Upper lobe of left lung (tissue), 4 donors: Measurements from ENCODE around the gene LHFPL2.

Experiments
- EP300 ChIP-seq, 4 donors: sonication (generic); formaldehyde crosslinking; IDR thresholded peaks; one replicate each; pipeline ENCODE4 v1.5.1; 2017; ENCODE audit warnings: antibody characterized with exemption in 4 of 4, control low read depth in 2 of 4
- POLR2A ChIP-seq, 4 donors: fragments of 450-650 bp; IDR thresholded peaks; one replicate each; pipeline ENCODE4 v1.5.1; 2016 to 2017; ENCODE audit warnings: antibody characterized with exemption in 4 of 4, mild to moderate bottlenecking in 2 of 4
- POLR2AphosphoS5 ChIP-seq, 2 donors: sonication (generic); formaldehyde crosslinking; IDR thresholded peaks; one replicate each; pipeline ENCODE4 v1.5.1; 2017; ENCODE audit warnings: antibody characterized with exemption in 2 of 2
- TF ChIP-seq, protein P1 (sequence below), 6 experiments: fragments of 450-650 bp in 4 of 6; fragments of 200-600 bp in 2 of 6; sonication (generic) in 2 of 6; IDR thresholded peaks; one replicate each; pipeline ENCODE4 v1.5.1; 2016 to 2019; ENCODE audit warnings: antibody characterized with exemption in 6 of 6

DNA sequence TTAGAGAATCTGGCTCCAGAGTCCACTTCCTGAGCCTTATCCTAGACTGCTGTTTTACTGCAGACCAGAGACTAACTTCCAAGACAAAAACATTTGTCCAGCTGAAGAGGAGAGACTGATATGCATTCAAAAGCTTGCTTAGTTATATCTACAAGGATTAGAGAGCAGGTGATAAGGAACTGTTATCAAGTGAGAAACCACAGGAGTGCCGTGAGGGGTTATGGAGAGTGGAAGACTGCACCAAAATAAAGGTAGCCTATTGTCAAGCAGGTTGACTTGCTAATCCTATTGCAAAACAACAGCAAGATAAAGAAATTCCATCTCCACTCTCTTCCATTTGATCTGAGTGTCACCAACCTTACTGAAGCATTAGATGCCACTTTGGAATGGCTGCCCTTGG, 149.1 kb downstream of the LHFPL2 start:
- TF ChIP-seq, protein P1, sequence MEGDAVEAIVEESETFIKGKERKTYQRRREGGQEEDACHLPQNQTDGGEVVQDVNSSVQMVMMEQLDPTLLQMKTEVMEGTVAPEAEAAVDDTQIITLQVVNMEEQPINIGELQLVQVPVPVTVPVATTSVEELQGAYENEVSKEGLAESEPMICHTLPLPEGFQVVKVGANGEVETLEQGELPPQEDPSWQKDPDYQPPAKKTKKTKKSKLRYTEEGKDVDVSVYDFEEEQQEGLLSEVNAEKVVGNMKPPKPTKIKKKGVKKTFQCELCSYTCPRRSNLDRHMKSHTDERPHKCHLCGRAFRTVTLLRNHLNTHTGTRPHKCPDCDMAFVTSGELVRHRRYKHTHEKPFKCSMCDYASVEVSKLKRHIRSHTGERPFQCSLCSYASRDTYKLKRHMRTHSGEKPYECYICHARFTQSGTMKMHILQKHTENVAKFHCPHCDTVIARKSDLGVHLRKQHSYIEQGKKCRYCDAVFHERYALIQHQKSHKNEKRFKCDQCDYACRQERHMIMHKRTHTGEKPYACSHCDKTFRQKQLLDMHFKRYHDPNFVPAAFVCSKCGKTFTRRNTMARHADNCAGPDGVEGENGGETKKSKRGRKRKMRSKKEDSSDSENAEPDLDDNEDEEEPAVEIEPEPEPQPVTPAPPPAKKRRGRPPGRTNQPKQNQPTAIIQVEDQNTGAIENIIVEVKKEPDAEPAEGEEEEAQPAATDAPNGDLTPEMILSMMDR (IDR thresholded peaks at IDR 0.05): no peak
- TF ChIP-seq POLR2A (IDR thresholded peaks at IDR 0.05) (no peak), POLR2AphosphoS5 (IDR thresholded peaks at IDR 0.05) (no peak), EP300 (IDR thresholded peaks at IDR 0.05) (no peak)
